Endothelial cell of umbilical vein (primary cell): ENCODE measurements around the gene ELMO1. TPM values are rescaled to one million over a fixed set of nuclear protein-coding genes. Genes with fewer than 3 reads are reported as not detected.

Source experiments
- BruUV-seq: library from RNA; stranded (reverse); fragments of 400-500 nt; replicated peaks from 2 replicates; lab custom pipeline; 2021; lab: Mats Ljungman, UMichigan
- CTCF ChIA-PET: fragments of 300-600, 350-600 bp; sonication (Branson Sonifier 250); formaldehyde crosslinking; loops from one replicate; lab custom pipeline; 2021; ENCODE audit warnings: antibody characterized with exemption, inconsistent platforms; lab: Charles Lee
- POLR2A ChIA-PET: fragments of 300-600, 350-600 bp; sonication (Branson Sonifier 250); formaldehyde crosslinking; loops from one replicate; lab custom pipeline; 2021; ENCODE audit warnings: antibody characterized with exemption, inconsistent platforms; lab: Charles Lee
- DNase-seq: peaks from one replicate; pipeline ENCODE4 v3.0.0-alpha.2; 2011; ENCODE audit warnings: low read depth, low spot score
- FAIRE-seq: peaks from 2 replicates; lab custom pipeline; 2011; peaks lifted over from hg19 to GRCh38; lab: Jason Lieb, UNC
- H2AFZ ChIP-seq: 2 replicates; pipeline ENCODE4 v1.6.0; 2012; ENCODE audit warnings: low read depth, low read length, control low read depth, inconsistent platforms
- H3K27ac ChIP-seq: 2 replicates; pipeline ENCODE4 v1.5.1; 2011; ENCODE audit warnings: low read depth, mild to moderate bottlenecking, control low read depth, low read length, moderate library complexity; ENCODE audit not compliant: insufficient read depth
- H3K27me3 ChIP-seq, 2 experiments: 2 replicates each; pipeline versions ENCODE4 v1.6.0 to v1.6.1; 2011; ENCODE audit warnings: low read length in 2 of 2, mixed read lengths in 1 of 2; ENCODE audit not compliant: control insufficient read depth in 2 of 2, insufficient read depth in 2 of 2
- H3K36me3 ChIP-seq, 2 experiments: 2 replicates in 1 of 2; 3 replicates in 1 of 2; pipeline ENCODE4 v1.5.1; 2011; ENCODE audit warnings: low read length in 2 of 2, mild to moderate bottlenecking in 1 of 2, moderate library complexity in 1 of 2; ENCODE audit not compliant: control insufficient read depth in 2 of 2, insufficient read depth in 2 of 2; ENCODE audit errors: extremely low read depth in 1 of 2
- H3K4me1 ChIP-seq: 3 replicates; pipeline ENCODE4 v1.5.1; 2011; ENCODE audit warnings: mild to moderate bottlenecking, low read length; ENCODE audit not compliant: control insufficient read depth, insufficient read depth; ENCODE audit errors: extremely low read depth
- H3K4me2 ChIP-seq: 2 replicates; pipeline ENCODE4 v1.6.1; 2011; ENCODE audit warnings: low read length, control low read depth, mixed read lengths; ENCODE audit not compliant: insufficient read depth
- H3K4me3 ChIP-seq, 3 experiments: fragments of 200-600 bp in 1 of 3; sonication (generic), shearing (Covaris generic) in 1 of 3; replicated peaks in 1 of 3; 2 replicates each; pipeline ENCODE4 v1.5.1; 2011 to 2016; ENCODE audit warnings: control low read depth in 3 of 3, low read length in 3 of 3, mild to moderate bottlenecking in 2 of 3, inconsistent platforms in 1 of 3, low read depth in 1 of 3, moderate library complexity in 1 of 3; ENCODE audit not compliant: insufficient read depth in 1 of 3
- H3K79me2 ChIP-seq: 2 replicates; pipeline ENCODE4 v1.6.0; 2012; ENCODE audit warnings: low read length, inconsistent platforms; ENCODE audit not compliant: control insufficient read depth, insufficient read depth
- H3K9ac ChIP-seq: replicated peaks from 2 replicates; pipeline ENCODE3; 2011; ENCODE audit warnings: low read length, control low read depth; ENCODE audit not compliant: insufficient read depth; ENCODE audit errors: extremely low read depth
- H3K9me1 ChIP-seq: replicated peaks from 3 replicates; pipeline ENCODE4 v1.6.0; 2011; ENCODE audit warnings: mild to moderate bottlenecking, low read length; ENCODE audit not compliant: control insufficient read depth, insufficient read depth; ENCODE audit errors: extremely low read depth
- H3K9me3 ChIP-seq: replicated peaks from 2 replicates; pipeline ENCODE4 v1.5.1; 2012; ENCODE audit warnings: low read length, inconsistent platforms; ENCODE audit not compliant: control insufficient read depth, insufficient read depth
- H4K20me1 ChIP-seq: replicated peaks from 2 replicates; pipeline ENCODE3; 2011; ENCODE audit warnings: mild to moderate bottlenecking, low read length; ENCODE audit not compliant: control insufficient read depth, insufficient read depth; ENCODE audit errors: extremely low read depth
- CTCF ChIP-seq, 2 donors: IDR thresholded peaks; 1 replicate in 1 of 2; 2 replicates in 1 of 2; pipeline ENCODE4 v1.5.1; 2011; ENCODE audit warnings: low read length in 2 of 2, mild to moderate bottlenecking in 2 of 2, moderate library complexity in 2 of 2, control low read depth in 1 of 2, inconsistent platforms in 1 of 2, low read depth in 1 of 2; ENCODE audit not compliant: insufficient read depth in 1 of 2; ENCODE audit errors: extremely low read depth in 1 of 2
- EZH2 ChIP-seq: IDR thresholded peaks from 2 replicates; pipeline ENCODE4 v1.6.1; 2012; ENCODE audit warnings: borderline replicate concordance, low read depth, mild to moderate bottlenecking, moderate library complexity, low read length, inconsistent platforms; ENCODE audit not compliant: severe bottlenecking
- FOS ChIP-seq: IDR thresholded peaks from 2 replicates; pipeline ENCODE4 v1.6.1; 2011; ENCODE audit warnings: mild to moderate bottlenecking, low read length, moderate library complexity, borderline replicate concordance; ENCODE audit not compliant: insufficient read depth
- GATA2 ChIP-seq: IDR thresholded peaks from 2 replicates; pipeline ENCODE4 v1.7.0; 2011; ENCODE audit warnings: low read depth, mild to moderate bottlenecking, moderate library complexity, mixed read lengths, low read length; ENCODE audit not compliant: insufficient read length, insufficient read depth
- JUN ChIP-seq: IDR thresholded peaks from 2 replicates; pipeline ENCODE4 v1.6.1; 2011; ENCODE audit warnings: borderline replicate concordance, low read depth; ENCODE audit not compliant: insufficient read length, insufficient read depth
- MAX ChIP-seq: IDR thresholded peaks from 2 replicates; pipeline ENCODE4 v1.6.1; 2011; ENCODE audit not compliant: insufficient read depth, insufficient read length
- MYC ChIP-seq: IDR thresholded peaks from one replicate; pipeline ENCODE4 v1.6.1; 2011; ENCODE audit warnings: mild to moderate bottlenecking, low read depth, low read length
- POLR2A ChIP-seq: IDR thresholded peaks from 2 replicates; pipeline ENCODE4 v1.6.1; 2012; ENCODE audit warnings: low read depth, mild to moderate bottlenecking, control low read depth, low read length
- POLR2AphosphoS5 ChIP-seq: IDR thresholded peaks from 2 replicates; pipeline ENCODE4 v1.6.1; 2012; ENCODE audit warnings: low read depth, mild to moderate bottlenecking, control low read depth, low read length, moderate library complexity; ENCODE audit not compliant: insufficient read depth
- dilution Hi-C: fragments of 300-500 bp; cut with MboI; formaldehyde crosslinking; loops from one replicate; pipeline ENCODE4 v1.15.0; 2019; ENCODE audit warnings: low sequenced_read_pairs; ENCODE audit not compliant: extremely low pct_ligation_motif_present
- intact Hi-C: fragments of 100-400 bp; cut with micrococcal nuclease; formaldehyde crosslinking; loops from one replicate; pipeline ENCODE4 v1.10.0; 2022
- polyA plus RNA-seq, 4 experiments: library from polyadenylated mRNA; depleted of rRNA in 3 of 4; stranded (reverse) in 3 of 4; unstranded in 1 of 4; fragments of >200 nt; gene quantifications; 2 replicates each; pipeline versions ENCODE4 v1.2.1 to v1.2.3, GENCODE V29; 2011 to 2012; ENCODE audit warnings: missing spikeins in 1 of 4
- total RNA-seq: library from RNA; stranded (reverse); gene quantifications from 2 replicates; pipeline ENCODE4 v1.2.3, GENCODE V29; 2021

The ELMO1 gene
- total and polyA plus RNA-seq, 2 donors (not counting 3 experiments of a cell fraction or from before 2014, with no cell fraction given), result 17.0 to 30.6 TPM

GRCh38 chr7:37399876-37400421 is 48.7 kb downstream of the ELMO1 start:
- Histone ChIP-seq H3K27ac (no peak overlapping the region), H3K4me2 (no peak overlapping the region), H4K20me1 (no peaks in the 10 kb centered on the region), H2AFZ (no peak overlapping the region), H3K4me1 (peaks cover 5% of the 10 kb centered on the region), H3K9ac (no peak overlapping the region), H3K9me3 (no peaks in the 10 kb centered on the region), H3K36me3 (no peaks in the 10 kb centered on the region), H3K4me3 (no peak overlapping the region), H3K79me2 (no peaks in the 10 kb centered on the region), H3K9me1 (no peaks in the 10 kb centered on the region), H3K27me3 (no peaks in the 10 kb centered on the region)
- ChIA-PET CTCF (interaction anchor here (1.3 to 2.0 kb wide), 2 partner anchors 9 to 12 kb away, joined by 3 to 5 read pairs; no protein-coding TSS in a partner anchor), POLR2A (no interaction called here)
- intact Hi-C loops (no loop called here), dilution Hi-C loops (no loop called here)
- FAIRE-seq, result no peak
- DNase-seq, result no peak
- TF ChIP-seq CTCF (IDR thresholded peaks at IDR 0.05; ENCODE audit: extremely low read depth in 1 of 2, insufficient read depth in 1 of 2, low read depth in 1 of 2, low read length in 2 of 2) (no peak), GATA2 (no peak), JUN (no peak)
- BruUV-seq, result no TSS peak

- H3K9ac ChIP-seq, result no peak overlapping the region
- no peak for DNase-seq
- TF ChIP-seq CTCF (IDR thresholded peaks at IDR 0.05; ENCODE audit: extremely low read depth in 1 of 2, insufficient read depth in 1 of 2, low read depth in 1 of 2, low read length in 2 of 2) (no peak), POLR2A (no peak), GATA2 (no peak), FOS (no peak), POLR2AphosphoS5 (no peak), MAX (no peak), EZH2 (no peak), JUN (no peak), MYC (no peak)
- intact Hi-C loops (no loop called here), dilution Hi-C loops (no loop called here)
- H3K27ac ChIP-seq, result no peak overlapping the region
- H3K79me2 ChIP-seq, result no peaks in the 10 kb centered on the region
- H3K4me3 ChIP-seq, result no peak overlapping the region
- no TSS peak for BruUV-seq
- no peak for FAIRE-seq
- H3K9me1 ChIP-seq, result no peaks in the 10 kb centered on the region
- no peaks in the 10 kb centered on the region for H4K20me1 ChIP-seq
- ChIA-PET CTCF (no interaction called here), POLR2A (no interaction called here)
- no peaks in the 10 kb centered on the region for H3K36me3 ChIP-seq
- H3K4me1 ChIP-seq, result peaks cover 5% of the 10 kb centered on the region
- H3K27me3 ChIP-seq, result no peaks in the 10 kb centered on the region
- no peak overlapping the region for H2AFZ ChIP-seq
- H3K4me2 ChIP-seq, result peak overlapping the region; percentile 17
- no peaks in the 10 kb centered on the region for H3K9me3 ChIP-seq
Observed at GRCh38 chr7:37398403-37398802, 50.3 kb downstream of the ELMO1 start.
